Right ventricle myocardium superior (tissue), 1 donor: ENCODE measurements around the gene GPRASP2. TPM values are rescaled to one million over a fixed set of nuclear protein-coding genes. Genes with fewer than 3 reads are reported as not detected.
A peak's percentile ranks its signal among the peaks of the same experiment; 100 is the strongest.

ENCODE experiments used
- ATAC-seq: fragments of 200-7000 bp; cut with Tn5 transposase; one replicate; pipeline ENCODE4 v1.9.1; 2020; ENCODE audit warnings: mild to moderate bottlenecking; ENCODE audit not compliant: poor library complexity
- DNase-seq: peaks from one replicate; pipeline ENCODE4 v3.0.0-alpha.2; 2020
- intact Hi-C: fragments of 100-400 bp; cut with DNase I; formaldehyde crosslinking; loops from one replicate; pipeline ENCODE4 v1.11.2; 2022
- total RNA-seq: library from RNA; stranded (reverse); fragmentation: NEBNext Ultra II Directional; extraction: Animal tissue kit (Norgen Biotek cat#: 25700); gene quantifications from one replicate; pipeline ENCODE4 v1.2.1, GENCODE V29; 2021
- donor health status: DM: no; HTN: yes; CAD: no; lungs with severe emphysema.

The GPRASP2 gene
- total RNA-seq, 1 donor from 2014 or later: 11.1 TPM

- intact Hi-C loops: no loop called here
- DNase-seq (no peak), ATAC-seq (no peak)
Observed at GRCh38 chrX:102727761-102728160, 15.5 kb downstream of the GPRASP2 start.

DNA sequence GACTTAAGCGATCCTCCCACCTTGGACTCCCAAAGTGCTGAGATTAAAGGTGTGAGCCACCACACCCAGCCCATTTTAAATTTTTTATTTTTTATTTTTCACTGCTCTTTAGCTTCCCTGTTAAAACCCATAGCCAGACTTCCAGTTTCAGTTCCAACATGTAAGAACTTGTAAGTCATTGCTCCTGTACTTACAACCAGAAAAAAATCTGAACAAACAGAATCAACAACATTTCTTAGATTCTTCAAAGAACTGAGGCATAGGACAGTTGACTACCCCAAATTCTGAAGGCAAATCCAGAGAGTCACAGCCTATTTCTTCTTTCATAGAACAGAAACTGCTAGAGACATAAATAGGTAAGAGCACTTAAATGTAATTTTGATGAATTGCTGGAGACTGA is 16.4 kb downstream of the GPRASP2 start:
- intact Hi-C loops: no loop called here
- DNase-seq: no peak
- ATAC-seq: no peak

GRCh38 chrX:102739657-102740056 is 27.4 kb downstream of the GPRASP2 start:
- no peak for DNase-seq
- no peak for ATAC-seq

DNA sequence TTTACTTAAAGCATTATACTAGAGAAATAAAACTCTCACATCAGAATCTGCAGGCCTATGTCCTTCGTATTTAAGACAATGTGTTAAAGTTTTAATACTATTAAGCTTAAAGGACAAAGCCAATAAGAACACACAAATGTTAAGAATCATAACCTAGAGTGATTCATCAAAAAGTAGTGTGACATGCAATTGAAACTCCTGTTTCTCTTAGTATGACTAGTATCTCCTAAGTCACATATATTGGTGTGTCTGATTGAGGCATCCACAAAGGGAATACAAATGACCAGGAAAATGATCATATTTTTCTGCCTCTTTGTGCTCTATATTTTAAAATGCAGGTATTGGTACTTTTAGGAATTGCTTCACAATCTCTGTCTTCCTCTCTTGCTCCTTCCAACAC is 32.1 kb downstream of the GPRASP2 start:
- DNase-seq: no peak
- intact Hi-C loops: no loop called here
- ATAC-seq: no peak

More at GRCh38 chrX:102739657-102740056, 27.4 kb downstream of the GPRASP2 start:
- intact Hi-C loops: no loop called here

GRCh38 chrX:102745513-102745856 is 33.2 kb downstream of the GPRASP2 start:
- ATAC-seq (no peak), DNase-seq (no peak)
- intact Hi-C loops: no loop called here

DNA sequence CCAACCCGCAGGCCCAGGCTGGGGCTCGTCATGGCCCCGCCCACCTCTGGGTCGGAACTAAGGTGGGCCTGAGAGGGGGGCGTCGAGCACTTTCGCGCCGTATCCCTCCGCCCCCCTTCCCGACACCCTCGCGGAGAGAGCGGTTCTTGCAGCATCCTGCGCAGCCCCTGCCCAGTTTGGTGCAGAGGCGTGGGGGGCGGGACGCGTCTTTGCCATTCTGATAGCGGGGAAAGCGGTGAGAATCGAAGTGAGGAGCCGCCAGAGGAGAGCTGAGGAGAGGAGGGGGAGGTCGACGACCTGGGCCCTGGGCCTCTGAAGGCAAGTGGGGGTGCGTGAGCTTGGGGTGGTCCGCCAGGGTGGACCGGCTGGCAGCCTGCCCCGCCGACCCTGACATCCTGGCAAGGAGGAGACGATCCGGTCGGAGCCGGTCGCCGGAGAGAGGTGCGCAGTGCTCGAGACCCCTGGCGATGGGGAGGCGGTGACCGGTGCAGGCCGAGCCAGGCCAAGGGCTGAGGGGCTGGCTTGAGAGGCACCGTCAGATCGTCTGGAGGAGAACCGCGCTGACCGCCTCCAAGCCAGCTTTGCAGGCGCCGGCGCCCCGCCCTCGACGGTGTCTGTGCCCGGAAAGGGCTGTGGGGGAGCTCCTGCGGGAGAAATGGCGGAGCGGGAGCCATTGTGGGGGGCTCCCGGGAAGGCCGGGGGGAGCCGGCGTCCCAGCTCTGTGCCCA is 33.8 kb downstream of the GPRASP2 start:
- ATAC-seq (peak; percentile 72), DNase-seq (peak; percentile 70)
- intact Hi-C loops: no loop called here

DNA sequence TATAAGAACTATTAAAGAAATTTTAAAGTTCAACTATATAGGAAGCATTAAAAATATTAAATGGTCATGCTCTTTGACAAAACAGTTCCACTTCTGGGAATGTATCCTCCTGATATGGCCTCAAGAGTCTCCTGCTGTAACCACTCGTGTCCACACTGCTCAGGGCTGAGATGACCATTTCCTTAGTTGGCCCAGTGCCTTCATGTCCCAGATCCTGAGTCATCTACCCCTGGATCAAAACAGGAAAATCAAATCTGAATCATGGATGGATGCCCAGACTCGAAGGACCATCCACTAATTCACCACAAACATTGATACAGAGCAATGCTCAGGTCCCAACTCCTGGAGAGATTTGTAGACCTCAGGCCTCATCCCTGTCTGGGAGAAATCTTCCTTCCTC is 53.0 kb downstream of the GPRASP2 start:
- DNase-seq: no peak
- no peak for ATAC-seq
- intact Hi-C loops: no loop called here

- no peak for DNase-seq
- ATAC-seq: no peak
- intact Hi-C loops: no loop called here
Observed at GRCh38 chrX:102765809-102766208, 53.6 kb downstream of the GPRASP2 start.

DNA sequence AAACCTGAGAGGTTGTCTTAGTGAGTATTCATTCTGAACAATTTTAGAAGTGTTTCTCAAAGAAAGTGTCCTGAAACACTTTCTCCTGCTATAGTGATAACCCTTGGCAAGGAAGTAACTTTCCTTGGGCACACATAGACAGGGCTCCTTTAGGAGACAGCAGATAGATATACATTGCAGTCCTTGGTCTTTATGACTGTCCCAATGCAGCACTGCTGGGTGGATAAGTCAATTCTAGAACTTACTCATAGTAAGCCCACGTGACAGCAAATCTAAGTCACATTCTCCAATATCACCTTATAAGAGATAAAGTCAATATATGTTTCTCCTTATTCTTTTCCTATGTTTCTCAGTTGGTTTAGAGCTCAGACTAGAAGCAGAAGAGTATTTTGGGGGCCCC is 55.0 kb downstream of the GPRASP2 start:
- ATAC-seq (no peak), DNase-seq (no peak)
- intact Hi-C loops: no loop called here

Other genes with a start within 250 kb of the GPRASP2 start
- gene TCP11X2, start 240.6 kb upstream of the GPRASP2 start, total RNA-seq: not detected
- gene TMSB15A, start 195.7 kb upstream of the GPRASP2 start, total RNA-seq: not detected
- gene ARMCX5, start 112.9 kb upstream of the GPRASP2 start, total RNA-seq: 3.1 TPM
- gene GPRASP1, start 61.0 kb upstream of the GPRASP2 start, total RNA-seq: 3.8 TPM
- 4.8 TPM for gene GPRASP3, start 8.3 kb downstream of the GPRASP2 start, total RNA-seq
- not detected for gene RAB40AL, start 224.8 kb downstream of the GPRASP2 start, total RNA-seq